NCI-H2081 treated with DMSO at 0.1 percent for 48 hours (cell line): ENCODE data around the gene XPR1.

Source experiments
- DNase-seq: peaks from one replicate; lab custom pipeline; 2025; lab: John Stamatoyannopoulos, UW

Gene XPR1

DNA sequence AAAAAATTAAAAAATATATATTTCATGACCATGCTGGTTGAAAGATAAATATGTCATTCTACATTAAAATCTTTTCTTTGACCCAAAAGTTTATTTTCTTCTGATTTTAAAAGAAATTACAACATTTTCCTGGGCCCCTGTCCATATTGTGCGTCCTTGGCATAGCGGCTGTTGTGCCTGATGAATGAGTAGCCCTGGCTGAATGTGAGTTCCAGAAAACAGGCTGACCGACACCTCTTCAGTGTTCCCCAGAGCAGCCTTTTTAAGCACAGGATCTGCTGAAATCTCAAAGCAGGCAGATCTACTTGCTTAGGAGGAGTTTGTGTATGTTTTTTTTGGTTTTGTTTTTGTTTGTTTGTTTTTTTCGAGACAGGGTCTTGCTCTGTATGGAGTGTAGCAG lies 300.6 kb downstream of the XPR1 start:
- no peak for DNase-seq

DNA sequence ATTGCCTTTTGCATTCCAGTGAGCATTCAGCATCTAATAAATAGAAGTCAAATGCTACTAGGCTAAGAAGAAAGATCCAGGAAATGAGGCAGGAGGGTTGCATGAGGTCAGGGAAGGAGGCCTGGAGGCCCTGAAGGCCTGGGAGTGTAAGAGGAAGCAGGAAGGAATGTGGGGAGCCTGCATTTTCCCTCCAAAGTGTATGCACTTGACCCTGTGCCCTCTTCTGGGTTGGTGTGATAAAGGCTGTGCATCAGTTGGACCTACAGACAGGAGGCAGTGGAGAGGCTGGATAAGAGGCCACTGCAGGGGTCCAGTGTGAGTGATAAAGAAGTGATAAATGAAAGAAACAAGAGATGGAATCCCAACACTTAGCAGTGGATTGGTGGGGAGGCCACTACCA lies 301.3 kb downstream of the XPR1 start:
- no peak for DNase-seq

DNA sequence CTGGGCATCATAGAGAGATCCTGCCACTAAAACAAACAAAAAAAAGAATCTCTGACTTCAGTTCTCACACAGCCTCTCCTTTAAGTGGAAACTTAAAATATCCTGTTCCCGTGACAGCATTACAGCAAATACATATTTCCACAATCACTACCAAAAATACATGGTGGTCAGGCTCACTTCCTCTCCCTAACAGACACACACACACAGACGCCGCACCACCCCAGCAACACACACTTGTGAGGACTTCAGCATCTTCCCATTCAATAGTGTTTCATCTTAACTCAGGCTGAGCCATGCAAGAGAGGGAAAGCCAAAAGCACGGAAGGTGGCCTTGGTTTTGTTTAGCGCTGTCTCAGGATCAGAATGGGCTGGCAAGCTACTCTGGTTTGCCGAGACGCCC lies 302.7 kb downstream of the XPR1 start:
- DNase-seq: no peak

DNA sequence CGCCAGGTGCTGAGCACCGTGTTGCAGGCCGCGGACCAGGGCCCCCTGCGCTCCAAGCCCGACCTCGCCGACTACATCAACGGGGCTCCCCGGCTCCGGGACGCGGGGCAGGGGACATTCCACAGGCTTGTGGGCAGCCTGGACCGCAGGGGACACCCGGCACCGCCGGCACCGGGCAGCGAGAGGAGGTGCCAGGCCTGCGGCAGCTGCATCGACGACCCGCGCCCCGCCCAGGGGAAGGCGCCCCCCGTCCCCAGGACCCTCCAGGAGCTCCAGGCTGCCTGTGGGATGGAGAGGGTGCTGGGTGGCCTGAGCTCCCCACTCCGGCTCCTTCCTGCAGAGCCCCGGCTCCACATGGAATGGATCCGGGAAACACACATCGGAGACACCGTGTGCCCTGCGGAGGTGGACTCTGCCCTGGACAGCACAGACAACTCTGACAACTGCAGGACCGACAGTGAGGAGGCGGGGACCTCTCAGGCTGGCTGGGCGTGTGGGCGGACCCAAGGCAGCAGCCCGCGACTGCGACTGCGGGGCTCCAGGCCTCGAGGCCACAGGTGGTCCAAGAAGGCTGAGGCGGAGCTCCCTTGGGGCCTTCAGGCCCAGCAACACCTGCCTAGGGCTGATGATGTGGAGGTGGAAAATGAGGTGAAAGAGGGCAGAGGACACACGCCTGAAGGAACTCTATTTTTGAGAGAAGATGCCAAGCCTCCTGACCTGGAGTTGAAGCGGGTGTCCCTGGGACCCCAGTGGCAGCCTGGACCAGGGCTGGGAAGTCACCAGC lies 303.7 kb downstream of the XPR1 start:
- DNase-seq: no peak

DNA sequence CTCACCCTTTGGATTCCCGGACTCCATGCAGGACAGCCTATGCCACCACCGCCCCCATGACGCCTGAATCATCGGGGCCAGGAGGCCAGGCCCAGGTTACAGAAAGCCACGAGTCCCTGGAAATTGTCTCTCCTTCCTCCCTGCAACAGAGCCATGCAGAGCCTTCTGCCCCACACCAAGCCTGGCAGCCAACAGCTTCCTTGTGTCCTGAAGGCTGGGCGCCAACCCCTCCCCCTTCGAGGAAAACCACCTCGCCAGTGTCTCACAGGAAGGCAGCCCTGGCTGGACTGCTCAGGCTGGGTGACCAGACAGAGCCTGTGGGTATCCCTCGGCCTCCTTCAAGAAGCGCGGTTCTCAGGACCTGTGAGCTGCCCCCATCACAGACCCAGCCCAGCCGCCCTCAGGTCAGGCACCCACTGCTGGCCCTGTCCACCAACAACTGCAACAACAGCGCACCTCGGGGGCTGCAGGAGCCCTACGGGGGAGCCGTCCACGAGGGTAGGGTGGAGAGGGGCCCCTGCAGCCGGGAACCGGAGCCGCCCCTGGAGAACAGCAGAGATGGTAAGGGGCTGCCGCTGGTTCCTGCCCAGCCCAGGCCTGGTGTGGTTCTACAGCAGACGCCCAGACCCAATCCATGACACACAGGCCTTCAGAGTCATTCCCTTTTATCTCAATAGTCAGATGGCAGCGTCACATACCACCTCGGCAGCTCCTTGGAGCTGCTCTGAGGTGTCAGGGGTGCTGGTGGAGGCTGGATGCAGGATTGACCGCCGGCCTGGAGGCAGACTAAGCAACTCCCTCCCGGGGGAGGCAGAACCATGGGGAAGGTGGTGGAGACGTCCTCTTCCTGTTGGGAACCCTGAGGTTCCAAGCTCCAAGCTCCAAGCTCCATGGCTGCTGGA lies 304.5 kb downstream of the XPR1 start:
- no peak for DNase-seq

DNA sequence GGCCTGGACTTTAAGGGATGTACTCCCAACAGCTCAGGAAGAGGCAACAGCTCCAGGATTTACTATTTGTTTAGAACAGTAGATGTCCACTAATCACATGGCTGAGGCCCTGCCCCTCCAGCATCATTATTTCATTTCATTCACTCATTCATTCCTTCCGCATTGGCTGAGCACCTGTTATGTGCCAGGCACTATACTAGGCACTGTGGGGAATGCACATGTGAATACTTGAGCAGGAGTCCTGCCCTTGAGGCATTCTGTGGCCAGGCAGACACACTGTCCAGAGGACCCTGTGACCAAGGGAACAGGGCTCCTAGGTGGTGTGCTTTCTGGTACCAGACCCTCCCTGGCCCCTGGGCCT lies 305.2 kb downstream of the XPR1 start:
- DNase-seq: no peak

DNA sequence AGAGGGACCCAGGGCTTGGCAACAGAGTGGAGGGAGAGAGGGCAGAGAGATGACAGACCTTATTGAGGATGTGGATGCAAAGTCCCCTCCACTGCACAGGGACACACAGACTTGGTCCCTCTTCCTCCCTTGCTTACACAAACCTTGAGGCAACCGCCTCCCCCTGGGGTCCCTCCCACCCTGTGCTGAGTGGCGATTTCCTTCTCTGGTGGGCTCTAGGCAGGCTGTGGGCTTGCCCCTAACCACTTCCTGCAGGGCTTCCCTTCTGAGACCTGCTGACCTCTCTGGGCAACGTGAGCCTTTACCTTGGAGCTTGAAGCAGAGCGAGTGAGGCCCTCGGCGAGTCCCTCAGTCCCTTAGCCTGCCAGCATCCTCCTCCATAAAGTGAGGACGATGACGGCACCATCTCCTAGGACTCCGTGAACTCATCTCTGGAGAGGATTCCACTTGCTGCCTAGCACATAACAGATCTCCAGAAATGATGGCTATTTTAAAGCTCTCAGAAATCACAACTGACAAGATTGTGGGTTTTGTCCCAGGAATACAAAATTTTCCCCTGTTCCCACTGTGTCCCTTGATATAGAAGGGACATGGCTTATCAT lies 305.9 kb downstream of the XPR1 start:
- no peak for DNase-seq

DNA sequence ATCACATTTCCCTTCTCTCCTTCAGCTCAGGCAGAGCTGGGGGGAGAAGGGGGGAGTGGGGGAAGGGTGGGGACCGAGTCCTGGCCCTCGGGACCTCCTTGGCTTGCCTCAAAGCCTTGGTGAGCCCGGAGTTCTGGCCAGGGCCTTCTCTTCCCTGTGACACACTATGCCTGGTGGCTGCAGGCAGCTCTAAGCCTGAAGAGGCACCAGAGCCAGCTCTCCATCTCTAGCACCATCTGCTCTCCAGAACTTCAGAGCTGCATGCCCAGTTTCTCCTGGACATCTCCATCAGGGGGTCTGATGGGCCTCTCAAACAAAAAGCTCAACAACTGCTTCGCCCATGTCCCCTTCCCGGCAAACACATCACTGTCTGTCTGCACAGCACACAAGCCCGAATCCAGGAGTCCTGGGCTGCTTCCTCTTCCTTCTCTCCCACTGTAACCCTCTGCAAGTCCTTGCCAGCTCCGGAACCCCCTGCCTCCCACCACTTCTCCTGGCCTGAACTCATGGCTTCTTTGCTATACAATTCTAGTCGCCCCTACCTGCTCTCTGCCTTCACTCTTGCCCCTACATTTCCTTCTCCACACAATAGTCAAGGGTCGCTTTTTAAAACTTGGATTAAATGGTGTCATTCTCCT lies 307.4 kb downstream of the XPR1 start:
- no peak for DNase-seq

DNA sequence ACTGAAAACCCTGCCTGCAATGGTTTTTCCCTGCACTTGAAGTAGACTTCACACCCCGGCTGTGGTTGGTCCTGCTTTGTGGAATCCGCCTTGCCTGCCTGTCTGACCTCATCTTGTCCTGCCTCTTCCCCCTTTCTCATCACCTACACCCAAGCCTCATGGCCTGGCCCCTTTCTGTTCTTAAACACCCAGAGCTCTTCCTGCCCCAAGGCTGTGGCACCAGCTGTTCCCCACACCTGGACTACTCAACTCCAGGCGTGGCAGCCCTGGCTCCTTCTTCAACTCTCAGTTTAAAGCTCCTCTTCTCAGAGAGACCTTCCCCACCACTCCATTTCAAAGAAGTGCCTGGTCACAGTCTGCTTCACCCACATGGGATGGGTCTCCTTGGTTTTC lies 307.9 kb downstream of the XPR1 start:
- no peak for DNase-seq
